Stimulated activated CD8-positive, alpha-beta memory T cell treated with anti-CD3 and anti-CD28 coated beads, Interleukin-15, amount 100 ng/mL, for 48 hours (primary cell): ENCODE measurements around the gene CFAP92.

Experiments
- DNase-seq, 2 donors: peaks; one replicate each; pipeline ENCODE4 v3.0.0-alpha.2; 2020; ENCODE audit warnings: low read depth in 2 of 2

The CFAP92 gene

GRCh38 chr3:129005526-129006303 is 11.8 kb upstream of the CFAP92 start:
- no peak for DNase-seq

DNA sequence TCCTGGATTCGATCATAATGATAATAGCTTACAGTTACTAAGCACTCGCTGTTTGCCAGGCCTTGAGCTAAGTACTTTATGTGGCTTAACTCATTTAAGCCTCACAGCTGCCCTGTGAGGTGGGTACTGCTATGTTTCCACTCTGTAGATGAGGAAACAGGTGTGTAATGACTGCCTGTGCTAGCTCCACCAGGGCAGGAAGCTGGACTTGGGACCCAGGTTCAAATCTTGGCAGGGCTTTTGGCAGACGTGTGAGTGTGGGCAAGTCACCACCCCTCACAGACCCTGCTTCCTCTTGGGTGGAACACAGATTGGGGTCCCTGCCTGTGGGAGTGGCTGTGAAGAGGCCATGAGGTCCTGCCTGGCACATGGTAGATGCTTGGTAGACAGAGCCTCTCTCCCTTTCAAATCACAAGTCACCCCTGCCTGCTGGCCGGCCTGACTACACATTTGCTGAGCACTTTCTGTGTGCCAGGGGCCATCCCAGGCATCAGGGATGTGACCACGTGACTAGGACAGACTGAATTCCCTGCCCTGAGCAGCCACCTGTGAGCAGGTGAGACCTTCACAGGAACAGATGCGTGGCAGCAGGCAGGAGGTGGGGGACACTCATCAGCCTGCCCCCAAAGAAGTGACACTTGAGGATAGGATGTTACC is 10.9 kb upstream of the CFAP92 start:
- no peak for DNase-seq

- peak in 1 of 2 donors; percentile 42 for DNase-seq
These were observed 9.8 kb upstream of the CFAP92 start for GRCh38 chr3:129003578-129004112.

- no peak for DNase-seq
These were observed 9.0 kb upstream of the CFAP92 start for GRCh38 chr3:129002573-129003569.

DNA sequence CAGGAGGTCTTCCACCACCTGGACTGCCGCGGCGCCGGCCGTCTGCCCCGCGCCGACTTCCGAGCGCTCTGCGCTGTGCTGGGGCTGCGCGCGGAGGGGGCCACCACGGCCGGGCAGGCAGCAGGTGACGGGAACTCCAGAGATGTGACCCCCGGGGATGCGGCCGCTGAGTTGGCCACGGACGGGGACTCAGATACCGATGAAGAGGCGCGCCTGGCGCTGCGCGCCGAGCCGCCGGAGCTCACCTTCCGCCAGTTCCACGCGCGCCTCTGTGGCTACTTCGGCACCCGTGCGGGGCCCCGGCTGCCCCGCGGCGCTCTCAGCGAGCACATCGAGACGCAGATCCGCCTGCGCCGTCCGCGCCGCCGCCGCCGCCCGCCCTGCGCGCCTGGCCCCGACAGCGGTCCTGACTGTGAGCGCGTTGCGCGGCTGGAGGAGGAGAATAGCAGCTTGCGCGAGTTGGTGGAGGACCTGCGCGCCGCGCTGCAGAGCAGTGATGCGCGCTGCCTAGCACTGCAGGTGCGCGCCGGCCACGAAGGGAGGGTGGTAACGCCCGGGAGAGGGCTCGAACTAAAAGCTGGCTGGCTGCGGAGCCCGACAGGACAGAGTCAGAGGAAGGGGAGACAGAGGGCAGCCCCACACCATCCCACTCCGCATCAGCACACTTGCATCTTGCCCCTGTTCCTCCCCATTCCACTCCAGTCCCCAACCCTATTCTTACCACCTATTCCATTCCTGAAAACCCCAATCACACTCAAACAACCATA is 8.1 kb upstream of the CFAP92 start:
- no peak for DNase-seq

GRCh38 chr3:129001101-129001805 is 7.4 kb upstream of the CFAP92 start, which contains the start of gene EFCC1:
TSS of gene EFCC1 (plus strand) at chr3:129001304. CDS start at chr3:129001629, 325 bp downstream.
- DNase-seq = no peak

DNA sequence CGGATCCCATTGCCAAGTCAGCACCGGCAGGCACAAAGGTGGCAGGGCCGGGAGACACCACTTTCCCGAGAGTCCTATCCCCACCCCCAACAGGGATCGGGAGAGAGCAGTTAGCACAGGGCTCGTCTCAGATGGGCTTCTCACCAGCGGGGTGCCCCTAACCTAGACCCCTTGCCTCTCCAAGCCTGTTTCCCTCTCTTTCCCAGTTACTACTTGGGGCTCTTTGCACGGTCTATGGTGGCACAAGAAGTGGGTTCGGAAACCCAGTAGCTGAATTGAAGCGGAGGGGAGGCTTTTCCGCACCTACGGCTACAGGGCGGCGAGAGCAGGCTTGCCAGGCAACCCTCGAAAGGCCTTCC is 6.8 kb upstream of the CFAP92 start:
- no peak for DNase-seq

DNA sequence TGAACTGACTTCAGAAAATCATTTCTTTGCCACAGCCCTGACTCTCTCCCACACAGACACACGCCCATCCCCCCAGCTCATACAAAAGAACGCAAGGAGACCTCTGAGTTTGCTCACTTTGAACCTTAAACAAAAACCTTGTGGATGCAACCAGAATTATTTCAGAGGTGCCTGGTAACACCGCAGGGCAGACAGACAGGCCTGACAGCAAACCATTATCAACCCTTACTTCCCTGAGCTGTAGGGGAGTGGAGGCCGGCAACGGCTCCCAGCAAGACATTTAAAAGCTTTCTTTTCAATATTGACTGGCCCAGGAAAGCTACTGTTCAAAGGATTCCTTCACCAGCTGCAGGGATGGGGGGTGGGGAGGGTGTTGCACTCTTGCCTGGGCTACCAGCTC is 5.2 kb upstream of the CFAP92 start:
- no peak for DNase-seq

- no peak for DNase-seq
These were observed 4.7 kb upstream of the CFAP92 start for GRCh38 chr3:128998561-128998960.

GRCh38 chr3:128997486-128998133 is 3.7 kb upstream of the CFAP92 start:
- no peak for DNase-seq

DNA sequence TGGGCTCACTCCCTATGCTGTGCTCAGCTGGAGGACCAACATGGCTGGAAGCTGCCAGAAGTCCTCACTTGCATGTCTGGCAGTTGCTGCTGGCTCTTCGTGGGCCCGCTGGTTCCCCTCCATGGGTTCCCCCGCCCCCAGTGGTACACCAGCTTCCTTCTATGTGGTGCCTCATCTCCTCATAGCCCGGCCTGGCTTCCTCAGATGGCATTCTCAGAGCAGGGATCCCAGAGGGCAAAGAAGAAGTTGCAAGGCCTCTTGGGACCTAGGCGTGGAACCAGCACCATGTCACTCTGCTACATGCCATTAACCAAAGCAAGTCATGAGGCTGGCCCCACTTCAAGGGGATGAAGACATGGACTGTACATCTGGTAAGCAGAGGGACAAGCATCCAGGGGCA is 2.9 kb upstream of the CFAP92 start:
- DNase-seq = no peak

- DNase-seq = no peak
These were observed 2.3 kb upstream of the CFAP92 start for GRCh38 chr3:128996200-128996599.

GRCh38 chr3:128995737-128996136 is 1.9 kb upstream of the CFAP92 start:
- no peak for DNase-seq

GRCh38 chr3:128994581-128995546 is 988 bp upstream of the CFAP92 start:
- DNase-seq = no peak

DNA sequence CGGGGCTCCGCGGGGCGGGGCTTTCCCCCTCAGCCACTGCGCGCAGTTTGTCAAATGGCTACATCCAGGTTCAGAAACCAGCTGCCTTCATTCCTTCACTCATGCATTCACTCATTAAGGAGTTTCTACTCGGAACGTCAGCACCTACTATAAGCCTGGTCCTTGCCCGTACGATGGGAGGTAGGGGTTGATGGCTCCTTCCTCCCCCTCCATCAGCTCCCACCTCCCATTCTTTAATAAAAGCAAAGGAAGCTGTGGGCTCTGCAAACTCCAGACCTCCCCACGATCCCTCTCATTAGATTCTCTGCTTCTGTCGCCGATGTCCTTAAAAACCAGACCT is 267 bp upstream of the CFAP92 start:
- no peak for DNase-seq

DNA sequence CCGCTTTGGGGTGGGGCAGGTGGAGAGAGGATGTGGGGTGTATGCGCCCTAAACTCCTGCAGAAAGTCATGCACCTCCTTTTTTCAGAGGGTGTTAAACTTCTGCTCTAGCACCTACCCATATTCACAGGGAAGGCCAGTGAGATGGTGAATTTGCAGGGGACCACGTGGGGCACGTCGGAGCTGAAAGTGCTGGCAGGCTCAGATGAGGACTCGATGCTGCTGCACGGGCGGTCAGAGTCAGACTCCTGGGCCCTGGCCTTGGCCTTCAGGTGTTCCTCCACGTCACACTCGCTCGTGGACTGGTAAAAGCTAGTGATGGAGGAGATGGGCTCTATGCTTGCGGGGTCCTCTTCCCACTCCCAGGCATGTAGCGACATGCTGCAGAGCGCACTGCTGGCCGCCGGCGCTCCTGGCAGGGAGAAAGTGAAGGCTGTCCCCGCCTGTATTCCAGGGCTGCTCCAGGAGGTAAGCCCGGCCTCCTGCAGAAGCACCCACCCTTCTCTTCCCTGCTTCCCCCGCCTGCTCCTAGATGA is 883 bp downstream of the CFAP92 start:
- no peak for DNase-seq

DNA sequence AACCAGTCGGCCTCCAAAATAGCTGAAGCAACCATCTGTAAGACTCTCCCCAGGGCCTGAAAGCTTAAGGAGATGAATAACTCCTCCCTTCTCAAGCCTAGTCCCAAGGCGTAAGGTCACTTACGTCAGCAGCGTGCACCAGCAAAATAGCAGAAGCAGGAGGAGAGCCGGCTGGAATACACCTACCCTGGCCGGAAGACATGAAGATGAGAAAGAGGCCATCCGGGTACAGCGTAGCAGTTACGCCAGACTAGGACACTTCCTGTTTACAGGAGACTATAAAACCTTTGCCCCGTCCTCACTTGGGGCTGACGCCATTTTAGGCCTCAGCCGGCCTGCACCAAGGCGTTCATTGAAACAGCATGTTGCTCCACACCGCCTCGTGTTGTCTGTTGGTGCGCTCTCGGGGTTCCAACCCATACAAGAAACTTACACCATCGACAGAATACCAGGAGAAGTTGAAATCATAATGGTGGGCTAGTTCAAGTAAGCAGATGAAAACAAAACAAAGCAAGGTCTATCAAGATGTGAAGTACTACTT is 2.5 kb downstream of the CFAP92 start:
- no peak for DNase-seq

GRCh38 chr3:128988286-128988685 is 5.6 kb downstream of the CFAP92 start:
- no peak for DNase-seq
